PC-3 (cell line): ENCODE data around the gene LSM12. TPM values are rescaled to one million over a fixed set of nuclear protein-coding genes. Genes with fewer than 3 reads are reported as not detected.

Experiments
- ATAC-seq: fragments of 200-7000 bp; cut with Tn5 transposase; 2 replicates; pipeline ENCODE4 v1.9.1; 2020; ENCODE audit warnings: mild to moderate bottlenecking, moderate library complexity
- BruUV-seq: library from RNA; stranded (reverse); fragments of 400-500 nt; replicated peaks from 2 replicates; lab custom pipeline; 2021; lab: Mats Ljungman, UMichigan
- CTCF ChIA-PET: fragments of 300-600 bp; sonication (Branson Sonifier 250); formaldehyde crosslinking; loops from one replicate; lab custom pipeline; 2022; ENCODE audit warnings: antibody characterized with exemption; lab: Charles Lee
- POLR2A ChIA-PET: fragments of 300-600 bp; sonication (Branson Sonifier 250); formaldehyde crosslinking; loops from one replicate; lab custom pipeline; 2022; ENCODE audit warnings: antibody characterized with exemption; ENCODE audit not compliant: unreplicated experiment; lab: Charles Lee
- DNase-seq: peaks from one replicate; pipeline ENCODE4 v3.0.0-alpha.2; 2015
- H2AFZ ChIP-seq: fragments of 300-600 bp; sonication (generic); 2 replicates; pipeline ENCODE4 v1.6.0; 2016; ENCODE audit warnings: antibody characterized with exemption, low read length
- H3F3A ChIP-seq: fragments of 300-600 bp; sonication (generic); one replicate; pipeline ENCODE4 v1.6.0; 2017; ENCODE audit warnings: antibody characterized with exemption, low read length, control low read depth, mild to moderate bottlenecking; ENCODE audit not compliant: unreplicated experiment
- H3K27ac ChIP-seq: fragments of 300-600 bp; sonication (generic); 2 replicates; pipeline ENCODE4 v1.5.1; 2016; ENCODE audit warnings: mild to moderate bottlenecking, low read length
- H3K27me3 ChIP-seq: fragments of 300-600 bp; sonication (generic); 2 replicates; pipeline ENCODE4 v1.6.1; 2016; ENCODE audit warnings: low read length, mixed read lengths
- H3K36me3 ChIP-seq: fragments of 300-600 bp; sonication (generic); 2 replicates; pipeline ENCODE4 v1.6.1; 2016; ENCODE audit warnings: low read depth, mixed run types, low read length, mixed read lengths
- H3K4me1 ChIP-seq: fragments of 300-600 bp; sonication (generic); 2 replicates; pipeline ENCODE4 v1.5.1; 2016; ENCODE audit warnings: low read length; ENCODE audit not compliant: insufficient read depth
- H3K4me2 ChIP-seq: fragments of 300-600 bp; sonication (generic); 2 replicates; pipeline ENCODE4 v1.6.0; 2016; ENCODE audit warnings: low read length
- H3K4me3 ChIP-seq: fragments of 300-600 bp; sonication (generic); 2 replicates; pipeline ENCODE4 v1.5.1; 2016; ENCODE audit warnings: mild to moderate bottlenecking, low read length, mixed read lengths
- H3K79me2 ChIP-seq: fragments of 300-600 bp; sonication (generic); 2 replicates; pipeline ENCODE4 v1.6.1; 2017; ENCODE audit warnings: low read length, mixed read lengths
- H3K9ac ChIP-seq: fragments of 300-600 bp; sonication (generic); 2 replicates; pipeline ENCODE4 v1.6.0; 2016; ENCODE audit warnings: mild to moderate bottlenecking, low read length
- H3K9me2 ChIP-seq: fragments of 300-600 bp; sonication (generic); replicated peaks from 2 replicates; pipeline ENCODE4 v1.6.1; 2016; ENCODE audit warnings: mixed run types, low read length, mixed read lengths
- H3K9me3 ChIP-seq: fragments of 300-600 bp; sonication (generic); 2 replicates; pipeline ENCODE4 v1.6.1; 2016; ENCODE audit warnings: low read length, mixed read lengths
- H4K20me1 ChIP-seq: fragments of 300-600 bp; sonication (generic); 2 replicates; pipeline ENCODE4 v1.6.1; 2016; ENCODE audit warnings: low read length, mixed read lengths
- EZH2 ChIP-seq: fragments of 300-600 bp; sonication (generic); IDR thresholded peaks from one replicate; pipeline ENCODE4 v1.6.1; 2017; ENCODE audit warnings: antibody characterized with exemption, mild to moderate bottlenecking, low read length; ENCODE audit not compliant: unreplicated experiment
- EZH2phosphoT487 ChIP-seq: fragments of 300-600 bp; sonication (generic); IDR thresholded peaks from 2 replicates; pipeline ENCODE4 v1.6.1; 2018; ENCODE audit warnings: mild to moderate bottlenecking, antibody characterized with exemption, low read length, borderline replicate concordance
- intact Hi-C: fragments of 100-400 bp; cut with micrococcal nuclease; formaldehyde crosslinking; loops from 2 replicates; pipeline ENCODE4 v1.9.0; 2023
- total RNA-seq: library from RNA; depleted of rRNA; stranded (reverse); fragments of >200 nt; gene quantifications from 2 replicates; pipeline ENCODE4 v1.2.3, GENCODE V29; 2014
- TF ChIP-seq, protein P1 (sequence below): fragments of 300-600 bp; sonication (generic); conservative IDR thresholded peaks from 2 replicates; pipeline ENCODE4 v1.5.1; 2017; ENCODE audit warnings: antibody characterized with exemption, low read depth, mild to moderate bottlenecking, low read length

The LSM12 gene
- total RNA-seq, 1 experiment from 2014 or later, result 118 TPM

DNA sequence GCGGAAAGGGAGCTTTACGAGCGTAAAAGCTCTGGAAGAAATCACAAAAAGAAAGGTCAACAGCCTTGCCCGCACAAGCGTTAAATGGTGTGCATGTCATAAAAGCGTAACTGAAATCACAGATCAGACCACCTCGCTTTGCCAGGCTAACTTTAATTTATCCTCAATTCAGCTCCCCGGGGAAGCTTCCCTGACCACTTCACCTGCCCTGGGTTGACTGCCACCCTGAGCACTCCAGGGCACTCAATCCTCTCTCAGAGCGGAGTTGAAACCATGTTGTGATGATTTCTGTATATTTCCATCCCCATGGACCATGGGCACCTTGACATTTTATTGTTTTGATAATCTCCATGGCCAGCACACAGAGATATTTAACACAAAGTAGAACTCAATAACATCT, 78.2 kb downstream of the LSM12 start:
- no peak overlapping the region for H3K4me3 ChIP-seq
- DNase-seq (no peak), ATAC-seq (no peak)
- no peaks in the 10 kb centered on the region for H4K20me1 ChIP-seq
- no peak overlapping the region for H3K9ac ChIP-seq
- H3K4me1 ChIP-seq, result no peaks in the 10 kb centered on the region
- CTCF ChIA-PET, result interaction anchor here (0.5 kb wide), 1 partner anchor 40 kb away, joined by 4 read pairs; no protein-coding TSS in a partner anchor
- TF ChIP-seq EZH2 (no peak), EZH2phosphoT487 (no peak)
- TF ChIP-seq, protein P1, sequence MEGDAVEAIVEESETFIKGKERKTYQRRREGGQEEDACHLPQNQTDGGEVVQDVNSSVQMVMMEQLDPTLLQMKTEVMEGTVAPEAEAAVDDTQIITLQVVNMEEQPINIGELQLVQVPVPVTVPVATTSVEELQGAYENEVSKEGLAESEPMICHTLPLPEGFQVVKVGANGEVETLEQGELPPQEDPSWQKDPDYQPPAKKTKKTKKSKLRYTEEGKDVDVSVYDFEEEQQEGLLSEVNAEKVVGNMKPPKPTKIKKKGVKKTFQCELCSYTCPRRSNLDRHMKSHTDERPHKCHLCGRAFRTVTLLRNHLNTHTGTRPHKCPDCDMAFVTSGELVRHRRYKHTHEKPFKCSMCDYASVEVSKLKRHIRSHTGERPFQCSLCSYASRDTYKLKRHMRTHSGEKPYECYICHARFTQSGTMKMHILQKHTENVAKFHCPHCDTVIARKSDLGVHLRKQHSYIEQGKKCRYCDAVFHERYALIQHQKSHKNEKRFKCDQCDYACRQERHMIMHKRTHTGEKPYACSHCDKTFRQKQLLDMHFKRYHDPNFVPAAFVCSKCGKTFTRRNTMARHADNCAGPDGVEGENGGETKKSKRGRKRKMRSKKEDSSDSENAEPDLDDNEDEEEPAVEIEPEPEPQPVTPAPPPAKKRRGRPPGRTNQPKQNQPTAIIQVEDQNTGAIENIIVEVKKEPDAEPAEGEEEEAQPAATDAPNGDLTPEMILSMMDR, result no peak
- intact Hi-C loops, result no loop called here
- no peak overlapping the region for H2AFZ ChIP-seq
- POLR2A ChIA-PET, result no interaction called here
- H3K36me3 ChIP-seq, result no peaks in the 10 kb centered on the region
- no peak overlapping the region for H3K4me2 ChIP-seq
- H3K27ac ChIP-seq, result no peak overlapping the region
- no peaks in the 10 kb centered on the region for H3K79me2 ChIP-seq
- no TSS peak for BruUV-seq
- H3K9me3 ChIP-seq, result no peaks in the 10 kb centered on the region
- peaks cover 30% of the 10 kb centered on the region for H3K27me3 ChIP-seq
- H3K9me2 ChIP-seq, result no peaks in the 10 kb centered on the region
- H3F3A ChIP-seq, result no peaks in the 10 kb centered on the region

DNA sequence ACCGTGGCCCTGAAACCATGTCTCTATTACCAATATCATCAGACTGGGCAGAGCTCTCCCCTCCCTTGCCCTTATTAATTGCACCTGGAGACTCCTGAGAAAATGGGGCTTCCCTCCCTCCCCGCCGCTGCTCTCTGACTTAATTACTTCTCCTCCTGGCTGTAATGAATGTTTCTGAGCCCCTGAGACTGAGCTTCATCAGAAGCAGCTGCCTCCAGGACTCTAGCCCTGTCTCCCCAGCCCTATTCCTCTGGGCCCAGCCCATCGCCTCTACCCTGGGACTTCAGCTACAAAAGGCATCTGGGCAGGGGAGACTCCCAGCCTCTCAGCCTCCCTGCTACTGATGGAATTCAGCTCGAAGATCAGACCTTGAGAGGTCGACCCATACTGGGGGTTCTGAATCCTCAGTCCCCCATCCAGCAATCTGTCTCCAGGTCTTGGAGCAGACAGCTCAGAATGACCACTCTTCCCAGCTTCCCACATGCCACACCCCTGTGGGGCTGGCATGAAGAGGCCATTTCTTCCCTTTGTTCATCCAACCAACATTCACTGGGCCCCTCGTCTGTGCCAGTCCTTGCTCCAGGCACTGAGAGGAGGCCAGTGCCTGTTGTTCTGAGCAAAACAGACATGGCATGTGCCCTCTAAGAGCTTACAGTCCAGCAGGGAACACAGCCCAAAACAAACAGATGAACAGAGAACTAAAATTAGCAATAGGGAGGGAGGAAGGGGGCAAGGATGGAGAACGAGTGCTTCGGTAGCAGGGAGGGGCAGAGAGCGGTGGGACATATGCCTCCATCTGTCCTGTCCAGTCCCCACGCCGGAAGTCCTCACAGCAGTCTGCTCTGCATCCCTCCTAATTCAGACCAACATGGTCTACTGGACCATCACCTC, 79.1 kb downstream of the LSM12 start:
- intact Hi-C loops, result no loop called here
- POLR2A ChIA-PET, result no interaction called here
- ATAC-seq, result no peak

More for the DNA sequence above, 79.1 kb downstream of the LSM12 start:
- no peak overlapping the region for H3K4me2 ChIP-seq
- peaks cover 37% of the 10 kb centered on the region for H3K27me3 ChIP-seq
- no peaks in the 10 kb centered on the region for H3F3A ChIP-seq
- no peak overlapping the region for H3K4me3 ChIP-seq
- DNase-seq, result no peak
- H3K4me1 ChIP-seq, result no peaks in the 10 kb centered on the region
- no peaks in the 10 kb centered on the region for H3K36me3 ChIP-seq
- CTCF ChIA-PET, result no interaction called here
- no peaks in the 10 kb centered on the region for H3K79me2 ChIP-seq
- no peaks in the 10 kb centered on the region for H3K9me3 ChIP-seq
- no peak overlapping the region for H3K27ac ChIP-seq
- TF ChIP-seq EZH2, result no peak
- TF ChIP-seq, protein P1, result no peak
- no peak for TF ChIP-seq EZH2phosphoT487
- no peak overlapping the region for H2AFZ ChIP-seq
- H3K9me2 ChIP-seq, result no peaks in the 10 kb centered on the region
- no peaks in the 10 kb centered on the region for H4K20me1 ChIP-seq
- BruUV-seq, result no TSS peak
- no peak overlapping the region for H3K9ac ChIP-seq
